OCI-LY7 (cell line): ENCODE results near the gene SUV39H2. TPM values are rescaled to one million over a fixed set of nuclear protein-coding genes. Genes with fewer than 3 reads are reported as not detected.

Experiments used
- BruUV-seq: library from RNA; stranded (reverse); fragments of 400-500 nt; replicated peaks from 2 replicates; lab custom pipeline; 2021; lab: Mats Ljungman, UMichigan
- CTCF ChIA-PET: fragments of 300-600 bp; sonication (Branson Sonifier 250); formaldehyde crosslinking; loops from one replicate; lab custom pipeline; 2022; ENCODE audit warnings: antibody characterized with exemption; ENCODE audit not compliant: unreplicated experiment; lab: Charles Lee
- POLR2A ChIA-PET: fragments of 300-600 bp; sonication (Branson Sonifier 250); formaldehyde crosslinking; loops from one replicate; lab custom pipeline; 2022; ENCODE audit warnings: antibody characterized with exemption; lab: Charles Lee
- DNase-seq: peaks from one replicate; pipeline ENCODE4 v3.0.0-alpha.2; 2015; ENCODE audit warnings: low spot score
- H2AFZ ChIP-seq: fragments of 200-600 bp; sonication (generic), shearing (Covaris generic); 2 replicates; pipeline ENCODE4 v1.6.1; 2014; ENCODE audit warnings: mild to moderate bottlenecking, antibody characterized with exemption, low read length, moderate library complexity
- H3K27ac ChIP-seq: fragments of 200-600 bp; sonication (generic); 2 replicates; pipeline ENCODE4 v1.5.1; 2014; ENCODE audit warnings: mixed run types, low read depth, mild to moderate bottlenecking, moderate library complexity, low read length, inconsistent platforms; ENCODE audit not compliant: poor library complexity, severe bottlenecking
- H3K36me3 ChIP-seq: fragments of 200-600 bp; sonication (generic); 2 replicates; pipeline ENCODE4 v1.6.1; 2014; ENCODE audit warnings: mild to moderate bottlenecking, antibody characterized with exemption, low read length, moderate library complexity, mixed read lengths; ENCODE audit not compliant: insufficient read depth
- H3K4me1 ChIP-seq: fragments of 200-600 bp; sonication (generic); 2 replicates; pipeline ENCODE4 v1.5.1; 2014; ENCODE audit warnings: mild to moderate bottlenecking, low read length; ENCODE audit not compliant: insufficient read depth, poor library complexity, severe bottlenecking
- H3K4me2 ChIP-seq: fragments of 200-600 bp; sonication (generic); 2 replicates; pipeline ENCODE4 v1.6.1; 2014; ENCODE audit warnings: mild to moderate bottlenecking, low read length
- H3K4me3 ChIP-seq: fragments of 200-600 bp; sonication (generic); 2 replicates; pipeline ENCODE4 v1.5.1; 2014; ENCODE audit warnings: mild to moderate bottlenecking, low read depth, low read length; ENCODE audit not compliant: poor library complexity, severe bottlenecking
- H3K79me2 ChIP-seq: fragments of 200-600 bp; sonication (generic); 2 replicates; pipeline ENCODE4 v1.6.1; 2016; ENCODE audit warnings: low read depth, mild to moderate bottlenecking, low read length, moderate library complexity, mixed read lengths; ENCODE audit not compliant: insufficient read depth
- H3K9me2 ChIP-seq: fragments of 200-600 bp; sonication (generic); 2 replicates; pipeline ENCODE4 v1.6.1; 2016; ENCODE audit warnings: mild to moderate bottlenecking, low read length, mixed read lengths; ENCODE audit not compliant: insufficient read depth
- H3K9me3 ChIP-seq: fragments of 200-600 bp; sonication (generic); 2 replicates; pipeline ENCODE4 v1.6.1; 2014; ENCODE audit warnings: mild to moderate bottlenecking, mixed run types, low read length, mixed read lengths
- H4K20me1 ChIP-seq: fragments of 200-600 bp; sonication (generic); 2 replicates; pipeline ENCODE4 v1.6.1; 2014; ENCODE audit warnings: mild to moderate bottlenecking, antibody characterized with exemption, low read length, moderate library complexity, mixed read lengths; ENCODE audit not compliant: insufficient read depth
- EZH2phosphoT487 ChIP-seq: fragments of 200-600 bp; sonication (generic); IDR thresholded peaks from 2 replicates; pipeline ENCODE4 v1.6.1; 2018; ENCODE audit warnings: low read depth, borderline replicate concordance, mild to moderate bottlenecking, mixed run types, antibody characterized with exemption, low read length, moderate library complexity, mixed read lengths
- intact Hi-C: fragments of 100-400 bp; cut with micrococcal nuclease; formaldehyde crosslinking; loops from one replicate; pipeline ENCODE4 v1.10.0; 2022; ENCODE audit not compliant: unreplicated experiment
- total RNA-seq, 2 experiments: library from RNA; depleted of rRNA in 1 of 2; stranded (reverse); fragments of >200 nt in 1 of 2; shearing (Covaris generic) in 1 of 2; gene quantifications; 2 replicates each; pipeline ENCODE4 v1.2.3, GENCODE V29; 2014 to 2022
- TF ChIP-seq, protein P1 (sequence below): fragments of 200-600 bp; sonication (generic); conservative IDR thresholded peaks from 2 replicates; pipeline ENCODE4 v1.5.1; 2014; ENCODE audit warnings: mild to moderate bottlenecking, antibody characterized with exemption, low read length, moderate library complexity, mixed read lengths

SUV39H2 gene
- total RNA-seq, 2 experiments from 2014 or later: 31.5 to 58.0 TPM

DNA sequence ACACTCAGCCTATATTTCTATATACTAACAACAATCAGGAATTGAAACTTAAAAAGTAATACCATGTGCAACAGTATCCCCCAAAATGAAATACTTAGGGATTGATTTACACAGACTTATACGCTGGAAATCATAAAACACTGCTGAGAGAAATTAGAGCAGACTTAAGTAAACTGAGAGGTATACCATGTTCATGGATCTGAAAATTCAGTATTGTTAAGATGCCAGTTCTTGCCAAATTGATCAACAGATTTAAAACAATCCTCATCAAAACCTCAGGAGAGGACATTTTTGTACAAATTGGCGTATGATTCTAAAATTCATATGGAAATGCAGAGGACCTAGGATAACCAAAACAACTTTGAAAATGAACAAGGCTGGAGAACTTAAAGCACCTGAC, 37.9 kb downstream of the SUV39H2 start:
- H4K20me1 ChIP-seq: no peaks in the 10 kb centered on the region
- peaks cover 23% of the 10 kb centered on the region; the same call in 1 of the 2 replicates for H3K79me2 ChIP-seq
- no TSS peak for BruUV-seq
- POLR2A ChIA-PET: no interaction called here
- H2AFZ ChIP-seq: no peak overlapping the region
- CTCF ChIA-PET: no interaction called here
- no peak overlapping the region for H3K4me2 ChIP-seq
- peaks cover 100% of the 10 kb centered on the region for H3K36me3 ChIP-seq
- H3K9me3 ChIP-seq: peaks cover 34% of the 10 kb centered on the region
- intact Hi-C loops: no loop called here
- DNase-seq: no peak
- H3K9me2 ChIP-seq: no peaks in the 10 kb centered on the region
- no peak overlapping the region for H3K27ac ChIP-seq
- no peak overlapping the region for H3K4me3 ChIP-seq
- no peaks in the 10 kb centered on the region for H3K4me1 ChIP-seq
- TF ChIP-seq, protein P1, sequence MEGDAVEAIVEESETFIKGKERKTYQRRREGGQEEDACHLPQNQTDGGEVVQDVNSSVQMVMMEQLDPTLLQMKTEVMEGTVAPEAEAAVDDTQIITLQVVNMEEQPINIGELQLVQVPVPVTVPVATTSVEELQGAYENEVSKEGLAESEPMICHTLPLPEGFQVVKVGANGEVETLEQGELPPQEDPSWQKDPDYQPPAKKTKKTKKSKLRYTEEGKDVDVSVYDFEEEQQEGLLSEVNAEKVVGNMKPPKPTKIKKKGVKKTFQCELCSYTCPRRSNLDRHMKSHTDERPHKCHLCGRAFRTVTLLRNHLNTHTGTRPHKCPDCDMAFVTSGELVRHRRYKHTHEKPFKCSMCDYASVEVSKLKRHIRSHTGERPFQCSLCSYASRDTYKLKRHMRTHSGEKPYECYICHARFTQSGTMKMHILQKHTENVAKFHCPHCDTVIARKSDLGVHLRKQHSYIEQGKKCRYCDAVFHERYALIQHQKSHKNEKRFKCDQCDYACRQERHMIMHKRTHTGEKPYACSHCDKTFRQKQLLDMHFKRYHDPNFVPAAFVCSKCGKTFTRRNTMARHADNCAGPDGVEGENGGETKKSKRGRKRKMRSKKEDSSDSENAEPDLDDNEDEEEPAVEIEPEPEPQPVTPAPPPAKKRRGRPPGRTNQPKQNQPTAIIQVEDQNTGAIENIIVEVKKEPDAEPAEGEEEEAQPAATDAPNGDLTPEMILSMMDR: no peak

DNA sequence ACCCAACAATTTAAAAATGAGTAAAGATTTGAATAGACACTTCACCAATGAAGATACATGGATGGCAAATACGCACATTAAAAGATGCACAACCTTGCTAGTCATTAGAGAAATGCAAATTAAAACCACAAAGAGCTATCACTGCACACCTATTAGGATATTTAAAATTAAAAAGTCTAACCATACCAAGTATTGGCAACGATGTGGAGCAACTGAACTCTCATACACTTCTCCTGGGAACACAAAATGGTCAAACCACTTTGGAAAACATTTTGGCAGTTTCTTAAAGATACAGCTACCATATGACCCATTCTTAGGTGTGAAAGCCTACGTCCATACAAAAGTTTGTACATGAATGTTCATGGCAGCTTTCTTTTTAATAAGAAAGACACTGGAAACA, 39.2 kb downstream of the SUV39H2 start:
- Histone ChIP-seq H3K27ac (no peak overlapping the region), H3K9me3 (peaks cover 34% of the 10 kb centered on the region), H3K4me2 (no peak overlapping the region), H3K36me3 (peaks cover 100% of the 10 kb centered on the region), H3K9me2 (no peaks in the 10 kb centered on the region), H4K20me1 (no peaks in the 10 kb centered on the region), H3K4me1 (no peaks in the 10 kb centered on the region), H3K4me3 (no peak overlapping the region), H3K79me2 (peaks cover 23% of the 10 kb centered on the region; the same call in 1 of the 2 replicates), H2AFZ (no peak overlapping the region)
- CTCF ChIA-PET: no interaction called here
- BruUV-seq: no TSS peak
- DNase-seq: no peak
- TF ChIP-seq, protein P1: no peak
- no peak for TF ChIP-seq EZH2phosphoT487
- intact Hi-C loops: no loop called here
- POLR2A ChIA-PET: interaction anchor here (0.7 kb wide), 1 partner anchor 44 kb away, joined by 3 read pairs; no protein-coding TSS in a partner anchor

DNA sequence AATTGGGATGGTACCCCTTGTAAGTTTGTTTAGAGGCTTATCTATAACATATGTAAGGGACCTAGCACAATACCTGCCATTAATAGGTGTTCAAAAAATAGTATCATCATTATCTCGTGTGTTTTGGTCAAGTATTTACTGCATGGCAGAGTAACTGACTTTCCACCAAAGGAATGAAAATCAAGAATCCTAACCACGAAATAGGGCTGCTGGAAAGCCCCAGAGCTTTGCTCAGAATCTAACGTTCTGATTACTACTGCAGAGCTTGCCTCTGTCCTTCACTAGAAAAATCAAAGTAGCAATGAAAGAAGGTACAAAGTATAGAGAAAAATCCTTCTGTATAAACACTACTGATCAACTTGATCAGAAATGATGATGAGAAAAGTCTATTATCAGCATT, 40.3 kb downstream of the SUV39H2 start:
- Histone ChIP-seq H3K4me3 (no peak overlapping the region), H3K4me1 (no peaks in the 10 kb centered on the region), H3K9me3 (peaks cover 34% of the 10 kb centered on the region), H3K79me2 (peaks cover 17% of the 10 kb centered on the region; the same call in 1 of the 2 replicates), H3K4me2 (no peak overlapping the region), H3K27ac (no peak overlapping the region), H2AFZ (no peak overlapping the region), H4K20me1 (no peaks in the 10 kb centered on the region), H3K36me3 (peaks cover 100% of the 10 kb centered on the region), H3K9me2 (no peaks in the 10 kb centered on the region)
- intact Hi-C loops: no loop called here
- CTCF ChIA-PET: no interaction called here
- DNase-seq: no peak
- no peak for TF ChIP-seq EZH2phosphoT487
- TF ChIP-seq, protein P1: no peak
- POLR2A ChIA-PET: no interaction called here
- no TSS peak for BruUV-seq
